ENCODE results near the gene PNRC2. TPM values are rescaled to one million over a fixed set of nuclear protein-coding genes. Genes with fewer than 3 reads are reported as not detected.
"Not testable (repeated sequence)": the region's sequence is repeated elsewhere in the genome, so short reads cannot be mapped to it uniquely, and the experiment has no call there.

The PNRC2 gene
- total RNA-seq, 2 experiments from 2014 or later = 172 to 183 TPM

DNA sequence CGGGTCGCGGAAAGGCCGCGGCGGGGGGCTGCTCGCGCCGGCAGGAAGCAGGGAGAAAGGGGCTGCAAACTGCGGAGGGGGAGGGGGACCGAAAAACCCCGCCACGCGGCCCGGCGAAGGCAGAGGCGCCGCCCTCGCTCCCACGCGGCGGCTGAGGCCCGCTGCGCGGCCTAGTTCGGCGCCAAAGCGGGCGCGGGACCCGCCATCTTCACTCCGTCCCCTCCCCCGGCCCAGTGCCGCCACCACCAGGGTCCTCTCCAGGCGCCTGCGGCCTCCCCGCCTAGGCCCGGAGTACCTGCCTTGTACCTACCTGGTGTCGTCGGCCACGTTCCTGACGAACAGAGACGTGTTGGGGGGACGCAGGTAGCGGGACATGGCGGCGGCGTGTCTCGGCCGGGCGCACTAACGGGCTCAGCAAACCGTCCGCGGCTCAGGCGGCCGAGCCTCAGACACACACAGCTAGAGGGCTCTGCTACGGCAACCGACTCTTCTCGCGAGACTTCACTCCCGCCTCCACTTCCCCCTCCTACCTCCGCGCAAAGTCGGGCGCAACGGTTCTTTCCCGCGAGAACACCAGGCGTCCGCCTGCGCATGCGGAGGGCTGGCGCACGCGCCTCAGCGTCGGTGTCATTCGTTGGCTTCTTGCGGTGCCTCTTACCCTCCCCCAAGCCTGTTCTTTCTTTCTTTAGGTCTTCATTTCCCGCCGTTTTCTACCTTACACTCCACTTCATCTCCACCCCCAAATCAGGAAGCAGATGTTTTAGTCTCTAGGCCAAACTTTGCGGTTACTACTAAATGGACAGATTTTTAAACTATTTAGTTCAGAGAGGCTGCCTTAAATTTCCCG is 20.5 kb downstream of the PNRC2 start, which contains the start of gene SRSF10:
Gene SRSF10, minus strand, starts transcription at position 447 of the 847 bp plus-strand sequence. Its CDS starts 72 bp downstream, at position 375.
- ChIA-PET POLR2A (interaction anchor here (0.6 to 7.2 kb wide), 11 partner anchors 11 to 1267 kb away, joined by 3 to 164 read pairs (median 5); partner anchors contain the start of genes CLIC4, ELOA, HMGCL and HNRNPR), CTCF (interaction anchor here (0.9 to 3.9 kb wide), 4 partner anchors 12 to 24 kb away, joined by 3 to 12 read pairs (median 6); partner anchors contain the start of gene PNRC2)
- intact Hi-C loops (cut with DNase I, micrococcal nuclease) = loop anchor here (1.0 to 10.0 kb wide), 4 partner anchors 21 to 615 kb away; partner anchors contain the start of genes PNRC2 (in 2 of the 2), FUCA1 (in 1 of the 2), ID3 (in 1 of the 2) and ZNF436 (in 1 of the 2)
- Histone ChIP-seq H3K4me1 (ENCODE audit: insufficient read depth, low read length) (peaks cover 19% of the 10 kb centered on the region), H3K27me3 (ENCODE audit: control insufficient read depth in 1 of 2, insufficient read depth in 2 of 2, low read length in 2 of 2) (no peaks in the 10 kb centered on the region), H3K9me3 (ENCODE audit: control insufficient read depth in 1 of 2, insufficient read depth in 1 of 2, low read length in 2 of 2) (no peaks in the 10 kb centered on the region), H3K36me3 (ENCODE audit: insufficient read depth, low read length) (peaks cover 9% of the 10 kb centered on the region), H3K27ac (ENCODE audit: low read depth in 1 of 2, low read length in 2 of 2) (peak within 1 kb of the TSS; percentile 97 to 98), H3K4me3 (ENCODE audit: low read length) (peak within 1 kb of the TSS; percentile 92)
- H3K9me3 Mint-ChIP-seq = no peaks in the 10 kb centered on the region
- H3K36me3 Mint-ChIP-seq (ENCODE audit: low read depth) = peaks cover 42% of the 10 kb centered on the region
- H3K4me3 Mint-ChIP-seq = peak within 1 kb of the TSS; percentile 99
- ATAC-seq (ENCODE audit: poor library complexity) = peak; percentile 95
- peaks cover 54% of the 10 kb centered on the region for H3K4me1 Mint-ChIP-seq (ENCODE audit: low read depth)
- H3K27ac Mint-ChIP-seq = peak within 1 kb of the TSS; percentile 95
- peak; percentile 93 to 100 (median 98) for DNase-seq
- H3K27me3 Mint-ChIP-seq = no peaks in the 10 kb centered on the region
- TF ChIP-seq, protein P1, sequence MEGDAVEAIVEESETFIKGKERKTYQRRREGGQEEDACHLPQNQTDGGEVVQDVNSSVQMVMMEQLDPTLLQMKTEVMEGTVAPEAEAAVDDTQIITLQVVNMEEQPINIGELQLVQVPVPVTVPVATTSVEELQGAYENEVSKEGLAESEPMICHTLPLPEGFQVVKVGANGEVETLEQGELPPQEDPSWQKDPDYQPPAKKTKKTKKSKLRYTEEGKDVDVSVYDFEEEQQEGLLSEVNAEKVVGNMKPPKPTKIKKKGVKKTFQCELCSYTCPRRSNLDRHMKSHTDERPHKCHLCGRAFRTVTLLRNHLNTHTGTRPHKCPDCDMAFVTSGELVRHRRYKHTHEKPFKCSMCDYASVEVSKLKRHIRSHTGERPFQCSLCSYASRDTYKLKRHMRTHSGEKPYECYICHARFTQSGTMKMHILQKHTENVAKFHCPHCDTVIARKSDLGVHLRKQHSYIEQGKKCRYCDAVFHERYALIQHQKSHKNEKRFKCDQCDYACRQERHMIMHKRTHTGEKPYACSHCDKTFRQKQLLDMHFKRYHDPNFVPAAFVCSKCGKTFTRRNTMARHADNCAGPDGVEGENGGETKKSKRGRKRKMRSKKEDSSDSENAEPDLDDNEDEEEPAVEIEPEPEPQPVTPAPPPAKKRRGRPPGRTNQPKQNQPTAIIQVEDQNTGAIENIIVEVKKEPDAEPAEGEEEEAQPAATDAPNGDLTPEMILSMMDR (IDR thresholded peaks at IDR 0.05) = no peak

DNA sequence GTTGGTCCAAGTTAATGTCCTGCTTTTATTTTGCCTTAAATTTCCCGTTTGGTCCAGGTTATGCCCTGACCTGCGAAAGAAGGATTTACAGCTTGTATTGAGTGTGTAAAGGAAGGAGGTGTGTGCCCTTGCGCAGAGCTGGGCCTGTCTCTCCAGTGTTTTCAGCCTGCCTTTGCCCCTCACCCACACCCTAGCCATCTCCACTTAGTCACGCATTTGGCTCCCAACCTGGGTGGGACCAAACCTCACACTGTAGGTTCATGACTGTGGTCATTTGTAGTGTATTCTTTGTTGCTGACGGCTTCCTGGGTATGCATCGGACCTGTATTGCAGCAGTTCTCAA is 21.1 kb downstream of the PNRC2 start:
- DNase-seq (peak in 12 of 14 experiments; percentile 6 to 64 (median 38)), ATAC-seq (ENCODE audit: poor library complexity) (no peak)
- Histone ChIP-seq H3K4me1 (ENCODE audit: insufficient read depth, low read length) (peaks cover 19% of the 10 kb centered on the region), H3K27ac (ENCODE audit: low read depth in 1 of 2, low read length in 2 of 2) (peak overlapping the region; percentile 97 to 98), H3K27me3 (ENCODE audit: control insufficient read depth in 1 of 2, insufficient read depth in 2 of 2, low read length in 2 of 2) (no peaks in the 10 kb centered on the region), H3K36me3 (ENCODE audit: insufficient read depth, low read length) (peaks cover 8% of the 10 kb centered on the region), H3K9me3 (ENCODE audit: control insufficient read depth in 1 of 2, insufficient read depth in 1 of 2, low read length in 2 of 2) (no peaks in the 10 kb centered on the region), H3K4me3 (ENCODE audit: low read length) (peak overlapping the region; percentile 92)
- POLR2A ChIA-PET = interaction anchor here (1.0 to 7.2 kb wide), 10 partner anchors 12 to 1267 kb away, joined by 3 to 164 read pairs (median 5); partner anchors contain the start of genes CLIC4, ELOA, HMGCL and HNRNPR
- Mint-ChIP-seq H3K9me3 (no peaks in the 10 kb centered on the region), H3K36me3 (ENCODE audit: low read depth) (peaks cover 38% of the 10 kb centered on the region), H3K27ac (peak overlapping the region; percentile 95), H3K27me3 (no peaks in the 10 kb centered on the region), H3K4me3 (peak overlapping the region; percentile 99), H3K4me1 (ENCODE audit: low read depth) (peaks cover 50% of the 10 kb centered on the region)
- TF ChIP-seq, protein P1 (IDR thresholded peaks at IDR 0.05) = no peak
- CTCF ChIA-PET = interaction anchor here (0.9 to 3.9 kb wide), 5 partner anchors 13 to 25 kb away, joined by 3 to 12 read pairs (median 5); partner anchors contain the start of gene PNRC2
- intact Hi-C loops (cut with DNase I, micrococcal nuclease) = loop anchor here (1.0 to 2.0 kb wide), 2 partner anchors 21 to 112 kb away; partner anchors contain the start of genes PNRC2 (in 2 of the 2) and FUCA1 (in 1 of the 2)

DNA sequence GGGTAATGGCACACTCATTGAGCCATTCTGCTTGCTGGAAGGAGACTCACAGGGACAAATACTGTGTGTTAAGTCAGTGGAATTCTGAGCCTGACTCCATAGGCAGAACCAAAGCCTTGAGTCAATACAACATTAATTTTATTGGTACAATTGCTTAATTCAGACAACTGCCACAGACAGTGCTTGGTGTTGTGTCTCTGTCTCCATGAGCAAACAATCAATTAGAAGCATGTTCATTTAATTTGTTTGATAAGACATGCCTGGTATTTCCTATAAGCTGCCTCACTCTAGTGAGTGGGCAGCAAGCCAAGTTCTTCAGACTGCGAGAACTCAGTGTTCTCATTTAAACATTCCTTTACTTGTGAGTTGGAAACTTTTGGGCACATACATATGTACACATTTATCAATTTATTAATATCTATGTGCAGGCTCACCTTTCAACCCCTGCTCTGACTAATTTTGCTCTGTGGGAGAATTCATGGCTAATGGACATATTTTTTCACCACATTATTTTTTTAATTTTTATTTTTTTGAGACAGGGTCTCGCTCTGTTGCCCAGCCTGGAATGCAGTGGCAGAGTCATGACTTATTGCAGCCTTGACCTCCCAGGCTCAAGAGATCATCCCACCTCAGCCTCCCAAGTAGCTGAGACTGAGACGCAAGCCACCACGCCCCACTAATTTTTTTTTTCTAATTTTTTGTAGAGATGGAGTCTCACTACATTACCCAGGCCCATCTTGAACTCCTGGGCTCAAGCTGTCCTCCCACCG is 25.0 kb downstream of the PNRC2 start:
- intact Hi-C loops (cut with DNase I, micrococcal nuclease) = no loop called here
- Mint-ChIP-seq H3K9me3 (no peaks in the 10 kb centered on the region), H3K4me3 (no peak overlapping the region), H3K36me3 (ENCODE audit: low read depth) (peaks cover 9% of the 10 kb centered on the region), H3K27ac (no peak overlapping the region), H3K27me3 (no peaks in the 10 kb centered on the region), H3K4me1 (ENCODE audit: low read depth) (peaks cover 18% of the 10 kb centered on the region)
- ChIA-PET POLR2A (interaction anchor here (0.6 kb wide), 1 partner anchor 26 kb away, joined by 3 read pairs; no protein-coding TSS in a partner anchor), CTCF (no interaction called here)
- Histone ChIP-seq H3K36me3 (ENCODE audit: insufficient read depth, low read length) (no peaks in the 10 kb centered on the region), H3K4me1 (ENCODE audit: insufficient read depth, low read length) (peaks cover 7% of the 10 kb centered on the region), H3K27ac (ENCODE audit: low read depth in 1 of 2, low read length in 2 of 2) (no peak overlapping the region), H3K9me3 (ENCODE audit: control insufficient read depth in 1 of 2, insufficient read depth in 1 of 2, low read length in 2 of 2) (no peaks in the 10 kb centered on the region), H3K27me3 (ENCODE audit: control insufficient read depth in 1 of 2, insufficient read depth in 2 of 2, low read length in 2 of 2) (no peaks in the 10 kb centered on the region), H3K4me3 (ENCODE audit: low read length) (no peak overlapping the region)
- DNase-seq (no peak), ATAC-seq (ENCODE audit: poor library complexity) (no peak)
- TF ChIP-seq, protein P1 (IDR thresholded peaks at IDR 0.05) = no peak

DNA sequence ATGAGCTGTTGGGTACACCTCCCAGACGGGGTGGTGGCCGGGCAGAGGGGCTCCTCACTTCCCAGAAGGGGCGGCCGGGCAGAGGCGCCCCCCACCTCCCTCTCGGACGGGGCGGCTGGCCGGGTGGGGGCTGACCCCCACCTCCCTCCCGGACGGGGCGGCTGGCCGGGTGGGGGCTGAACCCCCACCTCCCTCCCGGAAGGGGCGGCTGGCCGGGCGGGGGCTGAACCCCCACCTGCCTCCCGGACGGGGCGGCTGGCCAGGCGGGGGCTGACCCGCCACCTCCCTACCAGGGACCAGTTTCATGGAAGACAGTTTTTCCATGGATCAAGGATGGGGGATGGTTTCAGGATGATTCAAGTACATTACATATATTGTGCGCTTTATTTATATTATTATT is 27.4 kb downstream of the PNRC2 start:
- H3K9me3 Mint-ChIP-seq; H3K4me3 ChIP-seq (ENCODE audit: low read length); H3K9me3 ChIP-seq (ENCODE audit: control insufficient read depth in 1 of 2, insufficient read depth in 1 of 2, low read length in 2 of 2); H3K27ac Mint-ChIP-seq; H3K4me1 Mint-ChIP-seq (ENCODE audit: low read depth); ATAC-seq (ENCODE audit: poor library complexity); H3K27ac ChIP-seq (ENCODE audit: low read depth in 1 of 2, low read length in 2 of 2); H3K27me3 ChIP-seq (ENCODE audit: control insufficient read depth in 1 of 2, insufficient read depth in 2 of 2, low read length in 2 of 2); H3K36me3 ChIP-seq (ENCODE audit: insufficient read depth, low read length); H3K27me3 Mint-ChIP-seq; H3K4me1 ChIP-seq (ENCODE audit: insufficient read depth, low read length); H3K4me3 Mint-ChIP-seq; DNase-seq; POLR2A ChIA-PET; intact Hi-C loops (cut with DNase I, micrococcal nuclease); H3K36me3 Mint-ChIP-seq (ENCODE audit: low read depth): not testable (repeated sequence)
- CTCF ChIA-PET = interaction anchor here (1.2 kb wide), 1 partner anchor 41 kb away, joined by 3 read pairs; no protein-coding TSS in a partner anchor
